Stomach (tissue), 9 donors: Measurements from ENCODE around the gene IKBKG. TPM values are rescaled to one million over a fixed set of nuclear protein-coding genes. Genes with fewer than 3 reads are reported as not detected.
"Not testable (repeated sequence)": the region's sequence is repeated elsewhere in the genome, so short reads cannot be mapped to it uniquely, and the experiment has no call there.

Experiments
- DNase-seq, 2 donors: peaks; one replicate each; pipeline versions ENCODE4 v3.0.0 to v3.0.0-alpha.2; 2013 to 2019
- H3K27ac ChIP-seq, 5 donors: fragments of 200-600 bp in 4 of 5; sonication (generic) in 4 of 5; one replicate each; pipeline ENCODE4 v1.5.1; 2013 to 2019; ENCODE audit warnings: mild to moderate bottlenecking in 1 of 5, moderate library complexity in 1 of 5
- H3K27me3 ChIP-seq, 3 donors: fragments of 200-600 bp; sonication (generic); one replicate each; pipeline ENCODE4 v1.5.1; 2017 to 2019; ENCODE audit warnings: mixed run types in 1 of 3
- H3K36me3 ChIP-seq, 4 donors: fragments of 200-600 bp; sonication (generic); 1 replicate in 3 of 4; 2 replicates in 1 of 4; pipeline ENCODE4 v1.5.1; 2016 to 2019
- H3K4me1 ChIP-seq, 4 donors: fragments of 200-600 bp; sonication (generic); one replicate each; pipeline ENCODE4 v1.5.1; 2016 to 2019
- H3K4me3 ChIP-seq, 4 donors: fragments of 200-600 bp; sonication (generic) in 3 of 4; one replicate each; pipeline ENCODE4 v1.5.1; 2016 to 2019; ENCODE audit warnings: mild to moderate bottlenecking in 1 of 4
- H3K9me3 ChIP-seq, 4 donors: fragments of 200-600 bp; sonication (generic); one replicate each; pipeline ENCODE4 v1.5.1; 2016 to 2019
- EP300 ChIP-seq: sonication (generic); formaldehyde crosslinking; IDR thresholded peaks from one replicate; pipeline ENCODE4 v1.6.1; 2017; ENCODE audit warnings: antibody characterized with exemption
- POLR2A ChIP-seq, 4 donors: fragments of 450-650 bp; IDR thresholded peaks; one replicate each; pipeline ENCODE4 v1.6.1; 2016; ENCODE audit warnings: antibody characterized with exemption in 4 of 4, control low read depth in 2 of 4, mild to moderate bottlenecking in 1 of 4, moderate library complexity in 1 of 4
- POLR2AphosphoS5 ChIP-seq, 3 donors: sonication (generic); formaldehyde crosslinking; IDR thresholded peaks; one replicate each; pipeline ENCODE4 v1.6.1; 2016; ENCODE audit warnings: antibody characterized with exemption in 3 of 3
- WGBS, 5 donors: extraction: QIAGEN DNeasy Blood & Tissue Kit in 3 of 5; methylation state at CpG; one replicate each; pipeline versions ENCODE4 v1.1.5 to v1.1.7; 2013 to 2018; 5-methylcytosine and 5-hydroxymethylcytosine counted together
- intact Hi-C: fragments of 100-400 bp; cut with DNase I; formaldehyde crosslinking; loops from one replicate; pipeline ENCODE4 v1.15.1; 2023; ENCODE audit warnings: low total_unique reads
- polyA plus RNA-seq, 3 donors: library from polyadenylated mRNA; stranded (reverse); fragments of 200-250 nt; gene quantifications; one replicate each; pipeline ENCODE4 v1.2.3, GENCODE V29; 2013
- total RNA-seq, 5 donors: library from RNA; depleted of rRNA; stranded (reverse); fragments of >200 nt; gene quantifications; one replicate each; pipeline versions ENCODE4 v1.1.0 to v1.2.3, GENCODE V29; 2014 to 2016
- TF ChIP-seq, protein P1 (sequence below), 7 experiments: fragments of 450-650 bp in 4 of 7; fragments of 200-600 bp in 3 of 7; sonication (generic) in 3 of 7; IDR thresholded peaks; one replicate each; pipeline ENCODE4 v1.5.1; 2016 to 2019; ENCODE audit warnings: antibody characterized with exemption in 7 of 7, control low read depth in 2 of 7, mild to moderate bottlenecking in 1 of 7
- donor health status: healthy with polysubstance abuse.
- donor health status: Bipolar disorder and iron deficiency.
- donor health status: healthy.

IKBKG gene
- total and polyA plus RNA-seq, 8 donors = 7.6 to 24.3 (median 17.4) TPM

DNA sequence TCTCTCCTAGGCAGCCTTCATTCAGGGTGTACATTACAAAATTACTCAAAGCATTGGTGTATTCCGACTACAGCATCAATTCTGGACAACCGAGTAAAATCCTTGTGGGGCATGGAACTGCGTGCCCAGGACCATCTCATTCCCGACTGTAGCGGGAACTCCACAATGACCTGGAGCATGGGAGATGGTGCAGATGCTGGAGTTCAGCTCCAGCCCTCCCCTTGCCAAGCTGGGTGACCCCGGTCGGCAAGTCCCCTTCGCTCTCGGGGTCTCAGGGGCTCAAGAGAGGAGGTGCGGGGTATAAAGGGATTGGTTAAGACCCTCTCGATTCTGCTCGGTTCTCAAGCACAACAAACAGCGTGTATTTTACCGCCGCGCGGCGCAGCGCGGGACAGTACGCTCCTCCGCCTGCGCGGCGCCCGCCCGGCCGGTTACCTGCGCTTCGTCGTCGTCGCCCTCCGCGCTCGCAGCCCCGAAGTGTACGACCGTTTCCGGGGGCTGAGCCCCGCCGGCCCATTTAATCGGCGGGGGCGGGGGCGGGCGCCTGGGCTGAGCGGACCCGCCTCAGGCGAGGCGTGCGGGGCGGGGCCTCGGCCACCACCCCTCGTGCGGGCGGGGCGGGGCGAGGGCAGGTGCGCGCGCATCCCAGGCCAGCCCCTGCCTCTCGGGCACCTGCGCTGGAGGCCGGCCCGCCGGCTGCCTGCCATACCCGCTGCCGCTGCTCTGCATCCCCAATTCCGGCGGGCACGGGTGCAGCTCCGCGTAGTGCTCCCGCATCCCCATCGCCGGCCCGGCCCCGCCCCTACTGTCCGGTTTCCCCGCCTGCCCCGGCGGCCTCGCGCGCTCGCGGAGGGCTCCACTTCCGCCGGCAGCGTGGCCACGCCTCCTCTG, 821 bp upstream of the IKBKG start, which contains the start of gene G6PD:
Gene G6PD, minus strand, starts transcription at position 493 of the 891 bp plus-strand sequence. CDS start 691 bp downstream, outside the sequence.
- WGBS, 5 donors = 0 to 60% (median 4%) methylated on average over 2 to 78 of the region's 92 CpGs
- intact Hi-C loops = no loop called here
- Histone ChIP-seq H3K4me1 (peaks cover 17 to 77% (median 48%) of the 10 kb centered on the region in 4 donors), H3K27me3 (no peaks in the 10 kb centered on the region), H3K4me3 (peak within 1 kb of the TSS; percentile 57 to 65 (median 64)), H3K27ac (peak within 1 kb of the TSS; percentile 86 to 94 (median 91)), H3K36me3 (peaks cover 0 to 3% (median under 1%) of the 10 kb centered on the region in 4 donors), H3K9me3 (peaks cover 0 to 13% (median 0%) of the 10 kb centered on the region in 4 donors)
- no peak for TF ChIP-seq EP300
- peak in 2 of 3 donors; percentile 5 to 41 for TF ChIP-seq POLR2AphosphoS5 (IDR thresholded peaks at IDR 0.05)
- DNase-seq = peak; percentile 80 to 92

DNA sequence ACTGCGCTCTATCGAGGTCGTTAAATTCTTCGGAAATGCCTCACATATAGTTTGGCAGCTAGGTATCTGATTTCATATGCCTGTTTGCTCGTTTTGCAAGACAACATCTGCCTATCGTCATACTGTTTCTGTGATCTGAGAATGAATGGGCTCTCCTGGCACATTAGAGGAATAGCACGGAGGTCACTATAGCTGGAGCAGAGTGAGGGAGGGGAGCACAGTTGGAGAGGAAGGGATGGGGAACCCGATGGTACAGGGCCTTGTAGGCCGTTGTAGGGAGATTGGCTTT, 552 bp downstream of the IKBKG start:
- intact Hi-C loops = no loop called here
- WGBS, 5 donors = 0 to 47% (median 6%) methylated on average over 9 of the region's 9 CpGs
- H3K9me3 ChIP-seq = peaks cover 0 to 13% (median 0%) of the 10 kb centered on the region in 4 donors
- peaks cover 0 to 13% (median 6%) of the 10 kb centered on the region in 4 donors for H3K36me3 ChIP-seq
- H3K4me3 ChIP-seq = peak overlapping the region; percentile 57 to 65 (median 64)
- peaks cover 6 to 70% (median 41%) of the 10 kb centered on the region in 4 donors for H3K4me1 ChIP-seq
- H3K27ac ChIP-seq = peak overlapping the region in 4 of 5 donors; percentile 86 to 94 (median 90)
- no peaks in the 10 kb centered on the region for H3K27me3 ChIP-seq
- TF ChIP-seq POLR2AphosphoS5 (IDR thresholded peaks at IDR 0.05) (no peak), EP300 (no peak), POLR2A (IDR thresholded peaks at IDR 0.05) (no peak)
- TF ChIP-seq, protein P1, sequence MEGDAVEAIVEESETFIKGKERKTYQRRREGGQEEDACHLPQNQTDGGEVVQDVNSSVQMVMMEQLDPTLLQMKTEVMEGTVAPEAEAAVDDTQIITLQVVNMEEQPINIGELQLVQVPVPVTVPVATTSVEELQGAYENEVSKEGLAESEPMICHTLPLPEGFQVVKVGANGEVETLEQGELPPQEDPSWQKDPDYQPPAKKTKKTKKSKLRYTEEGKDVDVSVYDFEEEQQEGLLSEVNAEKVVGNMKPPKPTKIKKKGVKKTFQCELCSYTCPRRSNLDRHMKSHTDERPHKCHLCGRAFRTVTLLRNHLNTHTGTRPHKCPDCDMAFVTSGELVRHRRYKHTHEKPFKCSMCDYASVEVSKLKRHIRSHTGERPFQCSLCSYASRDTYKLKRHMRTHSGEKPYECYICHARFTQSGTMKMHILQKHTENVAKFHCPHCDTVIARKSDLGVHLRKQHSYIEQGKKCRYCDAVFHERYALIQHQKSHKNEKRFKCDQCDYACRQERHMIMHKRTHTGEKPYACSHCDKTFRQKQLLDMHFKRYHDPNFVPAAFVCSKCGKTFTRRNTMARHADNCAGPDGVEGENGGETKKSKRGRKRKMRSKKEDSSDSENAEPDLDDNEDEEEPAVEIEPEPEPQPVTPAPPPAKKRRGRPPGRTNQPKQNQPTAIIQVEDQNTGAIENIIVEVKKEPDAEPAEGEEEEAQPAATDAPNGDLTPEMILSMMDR (IDR thresholded peaks at IDR 0.05) = no peak
- no peak for DNase-seq

DNA sequence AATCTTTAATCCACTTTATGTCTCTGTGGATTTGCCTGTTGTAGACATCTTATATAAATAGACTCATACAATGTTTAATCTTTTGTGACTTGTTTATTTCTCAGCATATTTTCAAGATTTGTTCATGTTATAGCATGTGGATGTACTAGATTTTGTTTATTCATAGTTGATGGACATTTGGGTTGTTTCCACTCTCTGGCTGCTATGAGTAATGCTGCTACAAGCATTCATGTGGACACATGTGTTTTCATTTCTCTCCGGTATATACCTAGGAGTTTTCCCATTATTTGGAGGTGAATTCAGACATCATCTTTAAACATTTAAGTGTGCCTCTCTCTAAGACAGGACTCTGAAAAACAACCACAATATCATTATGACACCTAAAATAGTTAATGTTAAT, 2.3 kb downstream of the IKBKG start:
- Histone ChIP-seq H3K27ac (no peak overlapping the region), H3K4me1 (peaks cover 6 to 52% (median 34%) of the 10 kb centered on the region in 4 donors), H3K9me3 (peaks cover 0 to 13% (median 0%) of the 10 kb centered on the region in 4 donors), H3K36me3 (peaks cover 0 to 31% (median 21%) of the 10 kb centered on the region in 4 donors), H3K4me3 (no peak overlapping the region), H3K27me3 (no peaks in the 10 kb centered on the region)
- DNase-seq = no peak
- 62 to 84% (median 64%) methylated on average over 1 of the region's 1 CpG for whole genome bisulfite sequencing, 5 donors
- intact Hi-C loops = no loop called here
- TF ChIP-seq POLR2AphosphoS5 (IDR thresholded peaks at IDR 0.05) (no peak), EP300 (no peak), POLR2A (IDR thresholded peaks at IDR 0.05) (no peak)
- TF ChIP-seq, protein P1 (IDR thresholded peaks at IDR 0.05) = no peak

DNA sequence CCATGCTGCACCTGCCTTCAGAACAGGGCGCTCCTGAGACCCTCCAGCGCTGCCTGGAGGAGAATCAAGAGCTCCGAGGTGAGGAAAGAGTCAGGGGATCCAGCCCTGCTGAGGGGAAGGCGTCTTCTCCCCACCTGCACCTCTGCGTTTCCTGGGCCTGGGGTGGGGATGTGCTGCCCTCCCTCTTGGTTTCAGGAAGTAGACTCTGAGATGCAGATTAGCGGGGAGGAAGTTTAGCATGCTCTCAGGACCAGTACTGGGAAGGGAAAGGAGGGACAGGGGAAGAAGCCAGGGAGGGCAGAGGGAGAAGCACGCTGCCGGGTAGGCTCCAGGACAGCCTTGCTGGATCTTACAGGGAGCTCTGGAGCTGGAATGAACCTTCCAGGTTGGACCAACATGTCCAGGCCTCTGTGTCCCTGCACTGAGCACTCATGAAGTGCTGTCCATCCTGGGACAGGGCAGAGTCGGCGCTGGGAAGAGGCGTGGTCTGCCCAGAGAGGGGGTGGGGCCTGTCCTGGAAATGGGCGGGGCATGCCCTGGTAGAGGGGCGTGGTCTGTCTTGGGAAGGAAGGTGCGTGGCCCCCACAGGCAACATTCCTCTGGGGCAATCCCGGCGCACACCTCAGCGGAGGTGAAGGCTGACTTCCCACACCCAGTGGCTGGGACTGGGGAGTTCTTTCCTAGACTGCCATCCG, 4.8 kb downstream of the IKBKG start:
- 85 to 98% (median 86%) methylated on average over 6 to 10 of the region's 18 CpGs for WGBS, 5 donors
- intact Hi-C loops, H3K27me3 ChIP-seq, DNase-seq, H3K4me3 ChIP-seq, H3K27ac ChIP-seq, H3K9me3 ChIP-seq: not testable (repeated sequence)
- Histone ChIP-seq H3K4me1 (peaks cover 6 to 36% (median 23%) of the 10 kb centered on the region in 4 donors), H3K36me3 (peaks cover 0 to 38% (median 30%) of the 10 kb centered on the region in 4 donors)

DNA sequence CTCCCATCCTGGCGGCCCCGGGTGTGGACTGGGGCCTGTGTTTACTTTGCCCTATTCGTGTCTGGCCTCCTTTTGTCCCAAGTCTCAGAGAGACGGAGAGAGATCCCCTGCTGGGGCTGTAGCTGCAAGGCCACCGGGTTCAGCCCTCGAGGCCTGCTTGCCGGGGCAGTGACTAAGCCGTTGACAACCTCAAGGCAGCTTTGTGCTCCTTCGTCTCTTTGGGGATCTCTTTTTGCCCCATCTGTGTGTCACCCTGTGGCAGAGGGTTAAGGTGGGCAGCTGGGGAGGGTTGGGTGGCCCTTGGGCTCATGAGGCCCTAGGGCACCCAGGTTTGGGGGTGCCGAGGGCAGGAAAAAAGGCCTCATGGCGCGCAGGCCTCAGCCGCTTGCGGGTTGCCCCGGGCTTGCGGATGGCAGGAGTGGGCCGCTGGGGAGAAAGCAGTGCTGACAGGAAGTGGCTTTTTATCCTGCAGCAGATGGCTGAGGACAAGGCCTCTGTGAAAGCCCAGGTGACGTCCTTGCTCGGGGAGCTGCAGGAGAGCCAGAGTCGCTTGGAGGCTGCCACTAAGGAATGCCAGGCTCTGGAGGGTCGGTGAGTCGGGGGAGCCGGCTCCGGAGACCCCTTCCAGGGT, 10.8 kb downstream of the IKBKG start:
- DNase-seq, H3K4me1 ChIP-seq, H3K27me3 ChIP-seq: not testable (repeated sequence)

DNA sequence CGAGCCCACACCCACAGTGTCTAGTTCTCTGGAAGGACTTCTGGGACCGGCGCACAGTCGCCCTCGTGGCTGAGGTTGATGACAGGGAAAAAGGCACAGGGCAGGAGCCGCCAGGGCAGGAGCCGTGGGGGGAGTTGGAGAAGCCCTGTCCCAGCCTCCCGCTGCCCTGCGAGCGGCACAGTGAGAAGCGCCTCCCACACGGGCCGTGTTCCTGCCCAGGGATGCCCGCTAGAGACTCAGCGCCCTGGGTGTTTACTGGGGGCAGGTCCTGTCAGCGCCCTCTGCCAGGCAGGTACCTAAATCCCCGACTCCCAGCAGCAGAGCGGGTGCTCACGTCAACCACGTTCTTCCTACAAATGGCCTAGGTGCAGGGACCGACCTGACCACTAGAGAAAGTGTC, 11.5 kb downstream of the IKBKG start:
- H3K27me3 ChIP-seq, H3K4me1 ChIP-seq, DNase-seq, H3K4me3 ChIP-seq, H3K27ac ChIP-seq, H3K9me3 ChIP-seq, intact Hi-C loops: not testable (repeated sequence)
- peaks cover 0 to 19% (median 14%) of the 10 kb centered on the region in 4 donors for H3K36me3 ChIP-seq
- WGBS, 5 donors = 90 to 100% (median 98%) methylated on average over 3 to 8 of the region's 21 CpGs; no CpG with 5 or more reads in 2 of the 5 donors

More for the DNA sequence above, 10.8 kb downstream of the IKBKG start:
- peaks cover 0 to 26% (median 21%) of the 10 kb centered on the region in 4 donors for H3K36me3 ChIP-seq
- intact Hi-C loops, H3K27ac ChIP-seq, H3K9me3 ChIP-seq, H3K4me3 ChIP-seq: not testable (repeated sequence)
- WGBS, 5 donors = 77 to 93% (median 78%) methylated on average over 4 to 5 of the region's 24 CpGs; no CpG with 5 or more reads in 2 of the 5 donors

DNA sequence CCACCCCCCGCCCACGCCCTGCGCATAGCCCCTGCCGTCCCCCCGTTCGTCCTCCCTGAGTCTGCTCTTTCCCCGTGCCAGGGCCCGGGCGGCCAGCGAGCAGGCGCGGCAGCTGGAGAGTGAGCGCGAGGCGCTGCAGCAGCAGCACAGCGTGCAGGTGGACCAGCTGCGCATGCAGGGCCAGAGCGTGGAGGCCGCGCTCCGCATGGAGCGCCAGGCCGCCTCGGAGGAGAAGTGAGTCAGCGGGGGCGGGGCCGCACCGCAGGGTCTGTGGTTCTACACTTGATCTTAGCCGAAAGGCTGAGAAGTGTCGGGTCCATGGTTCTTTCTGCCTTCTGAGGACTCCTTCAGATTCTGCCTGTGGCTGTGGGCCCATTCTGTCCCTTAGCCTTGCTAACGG, 12.9 kb downstream of the IKBKG start:
- intact Hi-C loops, DNase-seq, H3K4me3 ChIP-seq, H3K27ac ChIP-seq, H3K4me1 ChIP-seq, H3K36me3 ChIP-seq, H3K9me3 ChIP-seq, H3K27me3 ChIP-seq: not testable (repeated sequence)
- 73 to 85% (median 84%) methylated on average over 7 to 9 of the region's 31 CpGs; no CpG with 5 or more reads in 2 of the 5 donors for WGBS, 5 donors

DNA sequence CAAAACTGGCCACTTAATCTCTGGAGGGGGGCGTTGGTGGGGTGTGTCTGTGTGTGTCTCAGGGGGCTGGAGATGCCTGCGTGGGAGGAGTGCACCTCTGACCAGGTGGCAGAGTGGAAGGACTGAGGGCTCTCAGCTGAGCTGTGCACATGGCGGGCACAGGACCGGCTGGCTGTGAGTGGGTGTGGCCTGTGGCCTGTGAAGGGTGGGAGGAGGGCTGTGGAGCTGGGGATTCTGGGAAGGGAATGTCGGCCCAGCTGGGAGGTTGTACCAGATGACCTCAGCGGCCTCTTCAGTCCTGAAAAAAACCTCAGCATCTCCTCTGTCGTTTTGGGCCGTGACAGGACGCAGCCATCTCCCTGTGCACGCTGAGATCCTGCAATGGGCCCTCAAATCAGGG, 14.9 kb downstream of the IKBKG start:
- H3K4me3 ChIP-seq, H3K27me3 ChIP-seq, DNase-seq, H3K4me1 ChIP-seq, H3K9me3 ChIP-seq, intact Hi-C loops, H3K27ac ChIP-seq, H3K36me3 ChIP-seq: not testable (repeated sequence)
- WGBS, 5 donors = no CpG with 5 or more reads among the region's 10 CpGs
